Lower leg skin (tissue), 4 donors: Measurements from ENCODE around the gene SRPRB. TPM values are rescaled to one million over a fixed set of nuclear protein-coding genes. Genes with fewer than 3 reads are reported as not detected.

Source experiments
- DNase-seq, 2 donors: peaks; one replicate each; pipeline ENCODE4 v3.0.0-alpha.2; 2019; ENCODE audit warnings: low spot score in 2 of 2
- H3K4me3 ChIP-seq: fragments of 200-600 bp; sonication (generic); 2 replicates; pipeline ENCODE4 v1.5.1; 2017; ENCODE audit warnings: mild to moderate bottlenecking, low read depth; ENCODE audit not compliant: poor library complexity, severe bottlenecking
- CTCF ChIP-seq, 3 donors: fragments of 450-650 bp; IDR thresholded peaks; one replicate each; pipeline ENCODE4 v1.5.1; 2016; ENCODE audit warnings: antibody characterized with exemption in 3 of 3, mild to moderate bottlenecking in 3 of 3, moderate library complexity in 2 of 3
- POLR2A ChIP-seq, 2 donors: fragments of 450-650 bp; IDR thresholded peaks; one replicate each; pipeline ENCODE4 v1.6.1; 2016 to 2017; ENCODE audit warnings: antibody characterized with exemption in 2 of 2, mild to moderate bottlenecking in 1 of 2, moderate library complexity in 1 of 2
- WGBS, 2 donors: methylation state at CpG; one replicate each; pipeline ENCODE4 v1.1.5; 2018; 5-methylcytosine and 5-hydroxymethylcytosine counted together
- intact Hi-C: fragments of 100-400 bp; cut with DNase I; formaldehyde crosslinking; loops from one replicate; pipeline ENCODE4 v1.15.0; 2023; ENCODE audit warnings: low total_unique reads
- total RNA-seq, 4 donors: library from RNA; depleted of rRNA; stranded (reverse); fragments of >200 nt; gene quantifications; one replicate each; pipeline ENCODE4 v1.1.0, GENCODE V29; 2016

Gene SRPRB
- total RNA-seq, 4 donors from 2014 or later: 20.0 to 25.6 (median 20.7) TPM

DNA sequence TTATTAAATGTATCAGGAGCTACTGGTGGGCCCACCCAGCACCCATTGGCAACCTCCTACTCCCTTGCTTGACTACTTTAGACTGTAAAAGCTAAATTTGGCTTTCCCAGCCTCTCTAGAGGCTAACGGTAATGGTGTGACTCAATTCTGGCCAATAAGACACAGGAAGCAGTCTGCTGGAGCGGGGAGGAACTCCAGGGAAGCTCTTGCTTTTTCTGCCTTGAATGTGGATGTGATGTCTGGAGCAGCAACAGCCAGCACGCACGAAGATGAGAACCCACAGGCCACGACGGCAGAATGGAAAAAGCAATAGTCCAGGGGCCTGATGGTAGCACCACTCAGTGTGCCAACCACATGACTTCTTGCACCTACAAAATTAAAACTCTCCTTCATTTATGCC is 50.2 kb downstream of the SRPRB start:
- WGBS, 2 donors: 89 to 90% methylated on average over 6 of the region's 6 CpGs
- H3K4me3 ChIP-seq: no peak overlapping the region
- TF ChIP-seq POLR2A (IDR thresholded peaks at IDR 0.05) (no peak), CTCF (IDR thresholded peaks at IDR 0.05) (no peak)
- DNase-seq: peak in 1 of 2 donors; percentile 34
- intact Hi-C loops: no loop called here

DNA sequence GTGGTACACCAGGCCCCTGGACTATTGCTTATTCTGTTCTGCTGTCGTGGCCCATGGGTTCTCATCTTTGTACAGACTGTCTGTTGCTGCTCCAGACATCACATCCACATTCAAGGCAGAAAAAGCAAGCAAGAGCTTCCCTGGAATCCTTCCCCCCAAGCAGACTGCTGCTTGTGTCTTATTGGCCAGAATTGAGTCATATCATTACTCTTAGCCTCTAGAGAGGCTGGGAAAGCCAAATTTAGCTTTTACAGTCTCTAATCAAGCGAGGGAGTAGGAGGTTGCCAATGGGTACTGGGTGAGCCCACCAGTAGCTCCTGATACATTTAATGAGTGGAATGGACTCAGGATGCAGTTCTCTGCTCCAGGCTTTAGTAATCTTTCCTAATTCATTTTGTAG is 50.7 kb downstream of the SRPRB start:
- WGBS, 2 donors: 77 to 78% methylated on average over 2 of the region's 2 CpGs
- TF ChIP-seq POLR2A (IDR thresholded peaks at IDR 0.05) (no peak), CTCF (IDR thresholded peaks at IDR 0.05) (no peak)

DNA sequence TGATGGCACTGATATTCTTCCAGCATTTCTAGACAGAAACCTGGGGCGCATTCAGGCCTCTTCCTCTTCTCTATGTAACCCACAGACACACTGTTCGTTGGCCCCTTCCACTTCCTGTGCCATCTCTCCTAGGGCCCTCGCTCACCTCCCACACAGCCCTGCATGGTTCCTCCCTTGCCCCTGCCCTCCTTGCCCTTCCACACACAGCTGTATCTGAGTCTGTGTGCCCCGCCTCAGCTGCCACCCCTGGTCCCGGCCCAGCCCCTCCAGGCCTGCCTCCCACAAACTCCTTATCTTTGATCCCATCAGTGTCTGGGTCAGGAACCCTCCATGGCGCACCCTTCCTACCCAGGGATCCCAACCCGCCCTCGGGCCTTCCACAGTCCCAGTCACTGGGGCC is 52.2 kb downstream of the SRPRB start:
- intact Hi-C loops: no loop called here
- DNase-seq: peak in 1 of 2 donors; percentile 70
- WGBS, 2 donors: 87 to 91% methylated on average over 8 of the region's 8 CpGs
- TF ChIP-seq POLR2A (IDR thresholded peaks at IDR 0.05) (no peak), CTCF (IDR thresholded peaks at IDR 0.05) (no peak)
- no peak overlapping the region for H3K4me3 ChIP-seq

More for the DNA sequence above, 50.7 kb downstream of the SRPRB start:
- H3K4me3 ChIP-seq: no peak overlapping the region
- intact Hi-C loops: no loop called here
- DNase-seq: peak in 1 of 2 donors; percentile 43

- TF ChIP-seq CTCF (IDR thresholded peaks at IDR 0.05) (no peak), POLR2A (IDR thresholded peaks at IDR 0.05) (no peak)
- 90 to 91% methylated on average over 12 of the region's 12 CpGs for WGBS, 2 donors
- peak in 1 of 2 donors; percentile 76 for DNase-seq
- intact Hi-C loops: no loop called here
- no peak overlapping the region for H3K4me3 ChIP-seq
These were observed 54.0 kb downstream of the SRPRB start for GRCh38 chr3:133859381-133860234.

GRCh38 chr3:133860519-133860918 is 54.9 kb downstream of the SRPRB start:
- peak in 1 of 2 donors; percentile 74 for DNase-seq
- TF ChIP-seq CTCF (IDR thresholded peaks at IDR 0.05) (no peak), POLR2A (IDR thresholded peaks at IDR 0.05) (no peak)
- WGBS, 2 donors: 87% methylated on average over 5 of the region's 5 CpGs
- intact Hi-C loops: no loop called here
- H3K4me3 ChIP-seq: no peak overlapping the region
